ELF-1 (cell line): ENCODE measurements around the gene FIBCD1.
A peak's percentile ranks its signal among the peaks of the same experiment; 100 is the strongest.

Source experiments
- DNase-seq: peaks from one replicate; pipeline ENCODE4 v3.0.0-alpha.2; 2016; ENCODE audit warnings: low read depth, low spot score

Gene FIBCD1

DNA sequence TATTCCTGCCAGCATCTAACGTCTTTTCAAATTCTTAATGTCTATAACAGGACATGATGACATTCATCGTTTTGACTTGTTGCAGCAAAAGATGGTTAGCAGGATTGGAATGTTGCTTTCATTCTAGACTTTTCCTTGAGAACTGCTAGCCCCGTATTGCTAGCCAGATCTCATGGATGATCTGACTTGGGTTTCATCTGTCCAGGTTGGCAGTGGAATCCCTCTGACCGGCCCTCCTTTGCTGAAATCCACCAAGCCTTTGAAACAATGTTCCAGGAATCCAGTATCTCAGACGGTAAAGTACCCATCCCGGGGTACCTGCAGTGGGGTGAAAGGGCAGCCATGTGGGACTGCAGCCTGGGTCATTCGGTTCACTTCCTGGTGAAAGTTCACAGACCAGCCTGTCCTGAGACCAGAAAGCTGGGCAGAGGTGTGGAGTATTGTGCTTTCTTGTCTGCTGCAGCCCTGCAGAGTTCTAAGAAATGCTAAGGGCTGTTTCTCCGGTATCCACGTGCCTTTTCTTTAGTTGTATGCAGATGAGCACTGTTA lies 59.1 kb downstream of the FIBCD1 start:
- DNase-seq = no peak

DNA sequence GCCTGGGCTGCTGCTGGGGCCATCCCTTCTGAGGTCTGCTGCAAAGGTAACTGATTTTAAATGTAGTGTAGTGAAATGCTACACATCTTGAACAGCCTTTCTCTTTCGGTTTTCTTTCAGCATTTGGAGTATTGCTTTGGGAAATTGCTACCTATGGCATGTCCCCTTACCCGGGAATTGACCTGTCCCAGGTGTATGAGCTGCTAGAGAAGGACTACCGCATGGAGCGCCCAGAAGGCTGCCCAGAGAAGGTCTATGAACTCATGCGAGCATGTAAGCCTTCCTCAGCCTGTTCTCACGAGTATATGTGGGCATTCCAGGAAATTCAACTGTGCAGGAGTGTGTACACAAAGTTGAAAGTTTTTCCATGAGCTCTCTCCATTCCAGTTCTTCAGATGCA lies 60.8 kb downstream of the FIBCD1 start:
- DNase-seq = no peak

DNA sequence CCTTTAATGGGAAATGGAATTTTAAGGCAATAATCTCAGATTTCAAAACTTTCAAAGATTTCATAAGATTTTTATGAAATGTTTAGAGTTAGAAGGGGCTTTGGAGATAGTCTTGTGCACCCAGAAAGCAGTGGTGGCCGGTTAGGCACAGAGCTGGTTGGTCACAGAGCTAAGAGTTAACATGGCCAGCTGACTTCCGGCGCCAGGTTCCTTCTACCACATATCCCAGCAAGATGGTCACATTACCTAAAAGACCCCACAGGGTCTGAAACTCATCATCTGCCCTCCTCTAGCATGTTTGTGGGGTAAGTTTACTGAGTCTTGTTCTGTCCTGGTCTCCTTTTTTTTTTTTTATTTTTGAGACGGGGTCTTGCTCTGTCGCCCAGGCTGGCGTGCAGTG lies 61.7 kb downstream of the FIBCD1 start:
- no peak for DNase-seq

DNA sequence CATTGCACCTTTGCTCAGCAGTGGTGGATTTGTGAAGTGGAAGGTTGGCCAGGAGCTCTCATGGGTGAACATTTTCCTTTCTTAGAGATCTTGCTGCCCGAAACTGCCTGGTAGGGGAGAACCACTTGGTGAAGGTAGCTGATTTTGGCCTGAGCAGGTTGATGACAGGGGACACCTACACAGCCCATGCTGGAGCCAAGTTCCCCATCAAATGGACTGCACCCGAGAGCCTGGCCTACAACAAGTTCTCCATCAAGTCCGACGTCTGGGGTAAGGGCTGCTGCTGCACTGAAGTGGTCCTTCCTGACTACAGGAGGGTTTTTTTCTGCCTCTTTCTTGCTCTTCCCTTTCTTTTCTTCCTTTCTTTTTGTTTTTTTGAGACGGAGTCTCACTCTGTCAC lies 64.3 kb downstream of the FIBCD1 start:
- no peak for DNase-seq

DNA sequence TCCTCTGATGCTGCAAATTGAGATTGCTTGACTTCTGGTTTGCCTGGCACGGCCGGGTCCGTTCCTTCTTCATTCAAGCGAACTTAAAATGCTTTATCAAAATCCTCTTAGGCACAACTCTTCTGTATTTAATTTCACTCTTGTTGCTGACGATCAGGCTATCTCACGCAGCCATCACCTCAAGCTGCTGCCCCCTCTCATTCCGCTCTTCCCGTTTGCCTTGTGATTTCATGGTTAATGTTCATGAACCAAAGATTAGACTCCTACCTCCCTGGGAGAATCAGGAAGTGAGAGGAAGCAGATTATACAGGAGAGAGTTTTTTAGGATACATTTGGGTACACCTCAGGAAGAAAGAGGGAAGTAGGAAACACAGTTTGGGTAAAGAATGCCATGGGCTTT lies 65.1 kb downstream of the FIBCD1 start:
- DNase-seq = no peak

DNA sequence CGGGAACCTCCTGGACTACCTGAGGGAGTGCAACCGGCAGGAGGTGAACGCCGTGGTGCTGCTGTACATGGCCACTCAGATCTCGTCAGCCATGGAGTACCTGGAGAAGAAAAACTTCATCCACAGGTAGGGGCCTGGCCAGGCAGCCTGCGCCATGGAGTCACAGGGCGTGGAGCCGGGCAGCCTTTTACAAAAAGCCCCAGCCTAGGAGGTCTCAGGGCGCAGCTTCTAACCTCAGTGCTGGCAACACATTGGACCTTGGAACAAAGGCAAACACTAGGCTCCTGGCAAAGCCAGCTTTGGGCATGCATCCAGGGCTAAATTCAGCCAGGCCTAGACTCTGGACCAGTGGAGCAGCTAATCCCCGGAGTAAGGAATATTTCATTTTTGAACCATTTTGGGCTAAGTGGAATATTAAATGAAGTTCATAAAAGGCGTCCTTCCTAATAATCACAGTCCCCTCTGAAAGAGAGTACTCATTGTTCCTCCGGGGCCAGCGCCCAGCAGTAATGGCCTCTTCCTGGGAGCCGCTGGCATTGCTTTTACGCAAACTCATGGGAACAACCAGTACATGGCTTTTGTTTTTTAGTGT lies 66.0 kb downstream of the FIBCD1 start:
- DNase-seq = no peak

DNA sequence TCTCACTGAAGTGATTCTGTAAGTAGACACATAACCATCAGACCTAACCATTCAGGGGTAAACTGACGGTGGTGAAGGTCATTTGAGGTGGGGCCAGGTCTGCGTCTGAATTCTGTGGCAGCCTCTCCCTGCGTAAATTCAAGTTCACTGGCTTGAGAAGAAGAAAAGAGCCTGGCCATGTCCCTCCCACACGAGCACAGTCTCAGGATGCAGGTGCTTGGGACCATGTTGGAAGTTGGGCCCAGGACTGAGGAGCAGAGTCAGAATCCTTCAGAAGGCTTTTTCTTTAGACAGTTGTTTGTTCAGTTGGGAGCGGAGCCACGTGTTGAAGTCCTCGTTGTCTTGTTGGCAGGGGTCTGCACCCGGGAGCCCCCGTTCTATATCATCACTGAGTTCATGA lies 66.5 kb downstream of the FIBCD1 start:
- no peak for DNase-seq

DNA sequence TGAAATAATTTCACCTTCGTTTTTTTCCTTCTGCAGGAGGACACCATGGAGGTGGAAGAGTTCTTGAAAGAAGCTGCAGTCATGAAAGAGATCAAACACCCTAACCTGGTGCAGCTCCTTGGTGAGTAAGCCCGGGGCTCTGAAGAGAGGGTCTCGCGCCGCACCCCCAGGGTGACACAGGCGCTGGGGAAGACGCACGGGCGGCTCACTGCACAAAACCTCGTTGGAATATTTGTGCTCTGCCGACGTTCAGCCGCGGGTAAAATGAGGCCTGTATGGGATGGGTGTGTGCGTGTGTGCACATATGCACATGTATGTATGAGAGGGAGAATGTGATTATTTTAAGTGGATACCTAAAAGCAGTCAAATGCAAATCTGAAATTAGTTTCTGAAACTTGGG lies 67.0 kb downstream of the FIBCD1 start:
- DNase-seq = no peak

DNA sequence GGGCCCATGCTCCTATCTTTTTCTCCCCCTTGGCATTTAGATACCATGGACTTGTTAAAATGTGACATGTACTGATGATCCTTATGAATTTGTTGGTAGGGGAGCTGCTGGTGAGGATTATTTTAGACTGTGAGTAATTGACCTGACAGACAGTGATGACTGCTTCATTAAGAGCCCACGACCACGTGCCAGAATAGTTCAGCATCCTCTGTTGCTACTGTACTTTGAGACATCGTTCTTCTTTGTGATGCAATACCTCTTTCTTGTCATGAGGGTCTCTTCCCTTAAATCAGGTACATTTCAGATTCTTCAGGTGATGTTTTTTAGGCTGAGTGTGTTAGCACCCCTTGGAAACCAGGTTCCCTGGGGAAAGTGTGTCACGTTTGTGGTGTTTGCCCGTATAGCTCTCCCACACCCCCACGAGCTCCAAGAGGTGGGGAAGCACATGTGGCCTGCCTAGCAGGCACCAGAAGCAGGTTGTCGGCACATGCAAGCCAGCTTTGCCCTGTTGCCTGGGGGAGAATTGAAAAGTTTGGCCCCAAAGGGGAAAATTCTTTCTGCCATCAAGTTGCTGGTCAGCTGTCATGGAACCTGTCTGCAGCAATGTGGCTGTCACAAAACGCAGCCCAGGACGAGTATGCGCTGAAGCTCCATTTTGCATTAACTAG lies 67.5 kb downstream of the FIBCD1 start:
- no peak for DNase-seq

DNA sequence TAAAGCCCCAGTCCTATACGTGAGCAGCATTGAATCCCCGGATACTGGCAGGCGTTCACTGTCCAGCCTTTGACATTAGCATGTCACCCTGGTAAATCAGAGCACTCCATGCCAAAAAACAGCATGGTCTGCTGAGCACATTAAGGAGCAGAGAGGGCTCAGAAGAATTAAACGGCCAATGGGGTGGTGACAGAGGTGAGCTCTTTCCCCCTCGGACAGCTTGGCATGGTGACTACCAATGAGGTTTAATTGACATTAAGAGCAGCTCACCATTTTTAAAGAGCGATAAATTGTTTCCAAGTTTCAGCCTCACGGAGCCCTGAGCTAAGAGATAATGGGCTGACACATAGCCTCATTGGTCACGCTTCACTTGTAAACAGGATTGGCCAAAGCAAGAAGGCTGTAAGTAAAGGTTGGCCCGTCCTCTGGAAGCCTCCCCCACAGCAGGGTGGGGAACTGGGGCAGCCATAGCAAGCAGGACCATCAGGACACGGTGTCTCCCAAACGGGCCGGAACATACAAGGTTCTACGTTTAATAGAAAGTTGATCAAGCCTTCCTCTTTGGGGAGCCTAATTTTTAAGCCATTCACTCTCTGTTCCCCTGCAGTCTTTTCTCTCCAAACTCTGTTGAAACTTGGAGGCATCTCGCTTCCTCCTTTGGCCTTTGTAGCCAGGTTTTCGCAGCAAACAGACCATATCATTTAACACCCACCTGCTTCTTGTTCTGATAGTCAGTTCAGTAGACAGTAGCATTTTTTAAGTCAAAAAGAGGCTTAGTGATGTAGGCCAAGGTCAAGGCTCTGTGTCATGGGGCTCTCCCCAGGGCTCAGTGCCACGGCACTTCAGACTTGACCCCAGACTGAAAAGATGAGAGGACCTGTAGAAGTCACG lies 68.3 kb downstream of the FIBCD1 start:
- DNase-seq = no peak

DNA sequence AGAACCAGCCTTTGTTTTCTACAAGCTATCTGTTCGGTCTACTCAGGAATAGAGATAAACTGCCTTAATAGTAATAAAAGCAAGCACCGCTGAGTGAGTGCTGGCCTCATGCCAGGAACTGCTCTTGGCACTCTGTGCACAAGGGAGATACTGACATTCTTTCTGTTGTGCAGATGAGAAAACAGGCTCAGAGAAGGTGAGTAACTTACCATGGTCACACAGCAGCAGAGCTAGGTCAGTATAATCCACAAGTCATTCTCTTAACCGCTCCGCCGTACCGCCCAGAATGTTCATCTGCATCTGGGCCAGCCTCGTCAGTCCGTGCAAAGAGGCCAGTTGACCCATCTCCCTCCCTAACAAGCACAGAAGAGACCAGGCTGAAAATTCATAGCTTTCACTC lies 69.8 kb downstream of the FIBCD1 start:
- DNase-seq = no peak

DNA sequence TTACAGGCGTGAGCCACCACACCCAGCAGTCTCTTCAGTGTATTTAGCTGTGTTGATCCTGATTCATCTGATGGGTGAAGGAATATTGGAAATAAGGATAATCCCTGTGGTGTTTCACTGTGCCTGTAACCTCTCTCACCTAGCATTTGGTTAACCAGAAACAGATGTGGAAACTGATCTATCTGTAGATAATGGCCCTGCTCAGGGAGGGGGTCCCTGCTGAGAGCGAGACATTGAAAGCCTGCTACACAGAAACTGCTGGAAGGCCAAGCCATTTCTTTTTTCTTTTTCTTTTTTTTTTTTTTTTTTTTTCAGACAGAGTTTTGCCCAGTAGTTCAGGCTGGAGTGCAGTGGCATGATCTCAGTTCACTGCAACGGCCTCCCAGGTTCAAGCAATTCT lies 70.8 kb downstream of the FIBCD1 start:
- DNase-seq = no peak

DNA sequence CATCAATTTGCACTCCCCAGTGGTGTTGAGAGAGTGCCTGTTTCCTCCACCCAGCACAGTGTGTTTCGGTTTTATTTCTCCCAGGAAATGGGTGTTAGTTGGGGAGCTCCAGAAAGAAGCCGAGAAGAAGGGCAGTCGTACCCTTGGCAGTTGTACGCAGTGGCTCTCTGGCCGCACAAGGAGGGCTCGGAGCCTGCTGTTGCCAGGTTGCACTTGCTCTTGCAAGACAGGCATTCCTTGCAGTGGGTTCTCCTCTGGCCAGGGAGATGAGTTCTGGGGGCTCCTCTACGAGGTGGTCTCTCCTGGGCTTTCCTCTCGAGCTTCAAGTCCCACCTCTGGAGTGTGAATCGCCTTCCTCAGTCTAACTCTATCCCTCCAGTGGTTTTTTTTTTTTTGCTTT lies 71.5 kb downstream of the FIBCD1 start:
- DNase-seq = no peak

DNA sequence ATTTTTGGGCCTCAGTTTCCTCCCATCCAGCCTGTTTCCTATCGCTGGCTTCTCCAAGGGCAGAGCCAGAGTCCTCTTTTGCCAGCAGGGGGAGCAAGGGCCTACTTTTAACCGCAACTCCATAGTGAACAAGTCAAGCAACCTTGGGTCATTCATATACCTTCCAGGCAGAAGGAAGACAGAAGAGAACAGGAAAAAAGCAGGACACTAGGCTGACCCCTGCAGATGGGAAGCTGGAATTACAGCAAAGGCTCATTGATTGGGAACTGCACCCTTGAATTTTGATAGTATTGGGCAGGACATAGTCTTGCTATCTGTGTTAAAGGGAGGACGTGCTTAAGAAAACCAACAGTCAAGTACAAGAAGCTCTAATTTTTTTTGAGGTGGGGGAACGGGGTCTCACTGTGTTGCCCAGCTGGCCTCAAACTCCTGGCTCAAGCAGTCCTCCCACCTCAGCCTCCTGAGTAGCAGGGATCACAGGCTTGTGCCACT lies 72.5 kb downstream of the FIBCD1 start:
- DNase-seq = peak; percentile 97

DNA sequence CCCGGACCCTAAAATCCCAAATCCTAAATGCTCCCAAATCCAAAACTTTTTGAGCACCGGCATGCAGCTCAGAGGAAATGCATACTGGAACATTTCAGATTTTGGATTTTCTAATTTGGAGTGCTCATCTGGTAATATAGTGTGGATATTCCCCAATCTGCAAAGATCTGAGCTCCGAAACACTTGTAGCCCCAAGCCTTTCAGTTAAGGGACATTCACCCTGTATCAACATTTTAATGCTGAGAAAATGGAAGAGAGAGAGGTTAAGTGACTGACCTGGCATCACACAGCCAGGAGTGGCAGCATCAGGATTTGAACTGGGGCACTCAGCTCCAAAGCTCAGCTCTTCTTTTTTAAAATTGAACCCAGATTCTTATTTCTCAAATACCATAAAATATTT lies 73.1 kb downstream of the FIBCD1 start:
- no peak for DNase-seq

DNA sequence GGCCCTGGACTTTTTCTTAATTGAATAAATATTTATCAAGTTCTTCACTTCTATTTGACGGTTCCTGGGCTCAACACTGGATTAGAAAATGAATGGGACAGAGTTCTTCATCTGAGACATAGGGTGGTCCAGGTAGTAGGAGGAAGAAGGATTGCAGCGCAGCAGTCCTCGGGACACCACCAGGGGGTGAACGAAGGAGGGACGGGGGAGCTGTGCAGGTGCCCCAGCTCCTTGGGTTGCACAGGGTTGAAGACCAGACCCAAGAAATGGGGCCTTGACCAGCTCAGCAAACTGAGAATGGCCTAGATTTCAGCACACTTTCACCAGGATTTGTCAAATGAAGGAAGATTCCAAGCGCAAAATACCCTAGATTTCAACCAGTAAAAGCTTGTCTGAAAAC lies 74.5 kb downstream of the FIBCD1 start:
- no peak for DNase-seq

DNA sequence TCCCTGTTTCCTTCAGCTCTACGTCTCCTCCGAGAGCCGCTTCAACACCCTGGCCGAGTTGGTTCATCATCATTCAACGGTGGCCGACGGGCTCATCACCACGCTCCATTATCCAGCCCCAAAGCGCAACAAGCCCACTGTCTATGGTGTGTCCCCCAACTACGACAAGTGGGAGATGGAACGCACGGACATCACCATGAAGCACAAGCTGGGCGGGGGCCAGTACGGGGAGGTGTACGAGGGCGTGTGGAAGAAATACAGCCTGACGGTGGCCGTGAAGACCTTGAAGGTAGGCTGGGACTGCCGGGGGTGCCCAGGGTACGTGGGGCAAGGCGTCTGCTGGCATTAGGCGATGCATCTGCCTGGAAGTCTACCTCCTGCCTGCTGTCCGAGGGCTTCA lies 76.3 kb downstream of the FIBCD1 start:
- no peak for DNase-seq

DNA sequence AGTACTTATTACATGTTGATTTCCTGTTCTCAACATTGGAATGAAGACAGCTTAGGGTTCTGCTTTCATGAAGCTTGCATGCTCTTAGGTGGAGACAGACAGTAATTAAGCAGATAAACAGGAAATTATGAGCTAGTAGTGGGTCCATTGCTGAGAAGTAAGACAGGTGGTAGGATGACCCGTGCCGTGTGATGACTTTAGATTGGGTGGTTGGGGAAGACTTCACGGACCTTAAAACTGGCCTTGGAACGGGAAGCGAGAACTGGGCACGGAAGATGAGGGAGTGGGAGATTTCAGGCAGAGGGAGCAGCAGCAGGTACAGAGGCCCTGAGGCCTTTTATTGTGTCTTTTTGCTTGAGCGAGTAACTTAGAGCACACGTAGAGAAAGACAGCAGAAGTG lies 76.8 kb downstream of the FIBCD1 start:
- DNase-seq = no peak

DNA sequence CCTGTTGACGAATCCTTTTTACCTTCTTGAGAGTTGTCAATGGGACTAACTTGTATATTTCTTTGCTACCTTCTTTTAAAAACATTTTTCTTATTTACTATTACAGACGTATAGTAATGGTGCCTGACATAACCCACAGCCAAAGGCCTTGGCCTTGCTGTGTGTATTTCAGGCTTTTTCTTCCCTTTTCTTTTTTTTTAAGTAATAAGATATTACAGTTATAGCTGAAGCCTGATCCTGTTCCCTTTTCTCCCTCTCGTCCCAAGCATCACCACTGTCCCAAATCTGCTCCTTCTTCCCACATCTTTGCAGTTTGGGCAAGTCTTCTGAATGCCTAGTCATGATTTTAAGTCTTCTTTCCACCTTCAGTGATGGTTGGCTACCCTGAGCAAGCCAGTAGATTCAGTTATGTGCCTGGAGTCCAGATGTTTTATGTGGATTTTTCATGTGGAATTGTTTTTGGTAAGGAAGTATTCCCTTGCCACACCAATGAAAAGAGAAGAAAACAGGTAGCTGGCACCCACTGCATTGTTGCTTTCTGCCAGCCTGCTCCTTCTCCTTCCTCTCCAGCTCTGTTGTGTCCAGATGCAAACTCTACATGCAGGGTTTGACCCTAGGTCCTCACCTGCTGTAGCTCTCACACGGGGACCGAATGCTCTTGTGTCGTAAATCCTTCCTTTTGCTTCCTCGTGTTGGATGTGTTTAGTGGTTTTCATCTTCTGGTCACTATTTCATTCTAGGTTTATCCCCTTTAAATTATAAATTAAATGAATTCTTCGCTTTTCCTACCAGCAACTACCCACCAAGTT lies 77.5 kb downstream of the FIBCD1 start:
- no peak for DNase-seq

DNA sequence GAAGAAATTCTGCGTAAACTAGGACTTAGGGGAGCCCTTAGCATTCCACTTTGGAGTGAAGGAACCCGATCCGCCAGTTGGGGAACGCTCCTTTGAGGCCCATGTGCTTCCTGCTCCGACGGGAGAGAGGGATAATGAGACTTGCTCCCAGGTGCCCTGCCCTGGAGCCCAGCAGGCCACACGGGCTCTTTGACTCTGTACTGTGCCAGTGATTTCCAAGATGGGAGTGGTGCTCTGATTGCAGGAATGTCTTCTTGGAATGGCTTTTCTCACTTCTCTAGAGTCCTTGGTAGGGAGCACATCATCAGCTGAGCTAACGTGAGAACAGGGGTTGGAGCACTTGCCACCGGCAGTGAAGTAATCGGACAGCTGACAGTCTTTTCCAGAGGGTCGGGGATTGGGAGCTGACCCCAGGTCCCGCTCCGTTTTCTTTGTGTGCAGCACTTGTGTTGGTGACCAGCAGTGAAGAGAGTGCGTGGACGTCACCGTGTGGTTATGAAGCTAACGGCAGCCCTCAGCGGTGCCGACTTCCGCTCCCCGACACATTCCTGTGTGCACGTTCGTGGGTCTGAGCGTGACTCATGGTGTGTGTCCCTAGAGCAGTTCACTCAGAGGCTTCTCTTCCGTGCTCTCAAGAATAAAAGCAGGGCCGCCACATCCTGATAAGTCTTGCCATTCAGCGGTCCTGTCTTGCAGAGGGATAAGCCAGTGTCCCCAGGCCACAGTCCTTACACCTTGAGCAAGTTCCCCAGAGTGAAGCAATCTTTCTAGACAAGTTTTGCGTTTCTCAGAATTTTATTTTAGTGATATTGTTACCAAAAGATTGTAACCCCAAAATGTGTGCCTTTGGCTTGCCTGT lies 78.4 kb downstream of the FIBCD1 start:
- DNase-seq = peak; percentile 66
